HG02943 (cell line): ENCODE measurements around the gene ANKRD13D.
"Not testable (repeated sequence)": the region's sequence is repeated elsewhere in the genome, so short reads cannot be mapped to it uniquely, and the experiment has no call there.

ENCODE experiments used
- ATAC-seq: cut with Tn5 transposase; IDR thresholded peaks from one replicate; pipeline ENCODE4 v1.9.1; 2021; ENCODE audit warnings: mild to moderate bottlenecking, low read depth, moderate library complexity; ENCODE audit not compliant: unreplicated experiment

Gene ANKRD13D

GRCh38 chr11:67289226-67289650, at the start of gene ANKRD13D:
ANKRD13D (plus strand) TSS chr11:67289303; CDS start chr11:67289461, 158 bp downstream.
- ATAC-seq, result peak; percentile 39

GRCh38 chr11:67239783-67240575, 49.1 kb upstream of the ANKRD13D start:
- peak; percentile 78 for ATAC-seq

- no peak for ATAC-seq
Observed at GRCh38 chr11:67240576-67241389, 48.3 kb upstream of the ANKRD13D start.

- ATAC-seq, result no peak
Observed at GRCh38 chr11:67242548-67242947, 46.6 kb upstream of the ANKRD13D start.

- no peak for ATAC-seq
Observed at GRCh38 chr11:67243051-67243450, 46.1 kb upstream of the ANKRD13D start.

- no peak for ATAC-seq
Observed at GRCh38 chr11:67245046-67245445, 44.1 kb upstream of the ANKRD13D start.

GRCh38 chr11:67247946-67248550, 41.1 kb upstream of the ANKRD13D start:
- ATAC-seq, result no peak

- ATAC-seq, result no peak
Observed at GRCh38 chr11:67248653-67249052, 40.5 kb upstream of the ANKRD13D start.

GRCh38 chr11:67250059-67251043, 38.8 kb upstream of the ANKRD13D start:
- ATAC-seq, result no peak

GRCh38 chr11:67251841-67252240, 37.3 kb upstream of the ANKRD13D start:
- no peak for ATAC-seq

GRCh38 chr11:67252831-67253239, 36.3 kb upstream of the ANKRD13D start:
- ATAC-seq, result no peak

GRCh38 chr11:67253872-67254624, 35.1 kb upstream of the ANKRD13D start:
- no peak for ATAC-seq

GRCh38 chr11:67254798-67255197, 34.3 kb upstream of the ANKRD13D start:
- ATAC-seq, result no peak

GRCh38 chr11:67255353-67255752, 33.8 kb upstream of the ANKRD13D start:
- ATAC-seq, result no peak

- no peak for ATAC-seq
Observed at GRCh38 chr11:67255864-67256263, 33.2 kb upstream of the ANKRD13D start.

- ATAC-seq, result no peak
Observed at GRCh38 chr11:67256477-67257135, 32.5 kb upstream of the ANKRD13D start.

- no peak for ATAC-seq
Observed at GRCh38 chr11:67260406-67260805, 28.7 kb upstream of the ANKRD13D start.

GRCh38 chr11:67260885-67261639, 28.0 kb upstream of the ANKRD13D start:
- ATAC-seq, result not testable (repeated sequence)
